Activated CD4-positive, alpha-beta memory T cell treated with anti-CD3 and anti-CD28 coated beads, Interleukin-2, amount 10 ng/mL, durations not matched to agents 7 days and 5 days (primary cell): Measurements from ENCODE around the gene RARS1. TPM values are rescaled to one million over a fixed set of nuclear protein-coding genes. Genes with fewer than 3 reads are reported as not detected.

Experiments
- CTCF ChIA-PET: fragments of 350-600 bp; sonication (Branson Sonifier 250); formaldehyde crosslinking; loops from one replicate; lab custom pipeline; 2021; ENCODE audit warnings: antibody characterized with exemption, inconsistent platforms; lab: Charles Lee
- POLR2A ChIA-PET: fragments of 350-600 bp; sonication (Branson Sonifier 250); formaldehyde crosslinking; loops from one replicate; lab custom pipeline; 2021; ENCODE audit warnings: antibody characterized with exemption; lab: Charles Lee
- DNase-seq: peaks from one replicate; pipeline ENCODE4 v3.0.0-alpha.2; 2020
- H3K27ac Mint-ChIP-seq: one replicate; pipeline ENCODE4 v1.8.0; 2021; ENCODE audit warnings: mild to moderate bottlenecking, mixed read lengths
- H3K27me3 Mint-ChIP-seq: one replicate; pipeline ENCODE4 v1.8.0; 2021; ENCODE audit warnings: mixed read lengths
- H3K36me3 Mint-ChIP-seq: one replicate; pipeline ENCODE4 v1.8.0; 2021; ENCODE audit warnings: low read depth, mixed read lengths
- H3K4me1 Mint-ChIP-seq: one replicate; pipeline ENCODE4 v1.8.0; 2021; ENCODE audit warnings: mixed read lengths
- H3K4me3 Mint-ChIP-seq: one replicate; pipeline ENCODE4 v1.8.0; 2021; ENCODE audit warnings: mild to moderate bottlenecking, mixed read lengths
- H3K9me3 Mint-ChIP-seq: one replicate; pipeline ENCODE4 v1.8.0; 2021; ENCODE audit warnings: mixed read lengths
- total RNA-seq, 2 experiments: library from RNA; stranded (reverse); gene quantifications; one replicate each; pipeline ENCODE4 v1.2.3, GENCODE V29; 2021

The RARS1 gene
- 10 to 100 TPM; 62.0 to 65.8 TPM for total RNA-seq

- H3K9me3 Mint-ChIP-seq: no peaks in the 10 kb centered on the region
- no peaks in the 10 kb centered on the region for H3K27me3 Mint-ChIP-seq
- peak within 1 kb of the TSS; percentile 82 for H3K27ac Mint-ChIP-seq
- POLR2A ChIA-PET: interaction anchor here (1.1 to 3.2 kb wide), 4 partner anchors 24 to 1152 kb away, joined by 3 to 15 read pairs (median 3); partner anchors contain the start of gene PANK3
- H3K4me1 Mint-ChIP-seq: peaks cover 41% of the 10 kb centered on the region
- peak within 1 kb of the TSS; percentile 98 for H3K4me3 Mint-ChIP-seq
- DNase-seq: peak; percentile 92
- peaks cover 25% of the 10 kb centered on the region for H3K36me3 Mint-ChIP-seq
- CTCF ChIA-PET: interaction anchor here (0.5 to 3.2 kb wide), 4 partner anchors 9 to 218 kb away, joined by 3 to 10 read pairs (median 4); no protein-coding TSS in a partner anchor
Observed at GRCh38 chr5:168486136-168486879, at the start of gene RARS1. RARS1 (plus strand) TSS chr5:168486471; CDS start chr5:168486499, 28 bp downstream.

GRCh38 chr5:168438349-168438748, 47.9 kb upstream of the RARS1 start:
- ChIA-PET CTCF (no interaction called here), POLR2A (no interaction called here)
- Mint-ChIP-seq H3K27ac (no peak overlapping the region), H3K27me3 (no peaks in the 10 kb centered on the region), H3K4me1 (no peaks in the 10 kb centered on the region), H3K4me3 (no peak overlapping the region), H3K36me3 (no peaks in the 10 kb centered on the region), H3K9me3 (no peaks in the 10 kb centered on the region)
- no peak for DNase-seq

GRCh38 chr5:168443533-168443932, 42.7 kb upstream of the RARS1 start:
- H3K27ac Mint-ChIP-seq: no peak overlapping the region
- no peak for DNase-seq
- H3K4me1 Mint-ChIP-seq: no peaks in the 10 kb centered on the region
- no peak overlapping the region for H3K4me3 Mint-ChIP-seq
- no peaks in the 10 kb centered on the region for H3K9me3 Mint-ChIP-seq
- ChIA-PET CTCF (no interaction called here), POLR2A (no interaction called here)
- no peaks in the 10 kb centered on the region for H3K36me3 Mint-ChIP-seq
- H3K27me3 Mint-ChIP-seq: peaks cover 2% of the 10 kb centered on the region

GRCh38 chr5:168443950-168444700, 42.1 kb upstream of the RARS1 start:
- peaks cover 2% of the 10 kb centered on the region for H3K27me3 Mint-ChIP-seq
- H3K4me3 Mint-ChIP-seq: no peak overlapping the region
- H3K4me1 Mint-ChIP-seq: no peaks in the 10 kb centered on the region
- no peak for DNase-seq
- POLR2A ChIA-PET: no interaction called here
- CTCF ChIA-PET: no interaction called here
- H3K27ac Mint-ChIP-seq: no peak overlapping the region
- H3K9me3 Mint-ChIP-seq: no peaks in the 10 kb centered on the region
- H3K36me3 Mint-ChIP-seq: no peaks in the 10 kb centered on the region

DNA sequence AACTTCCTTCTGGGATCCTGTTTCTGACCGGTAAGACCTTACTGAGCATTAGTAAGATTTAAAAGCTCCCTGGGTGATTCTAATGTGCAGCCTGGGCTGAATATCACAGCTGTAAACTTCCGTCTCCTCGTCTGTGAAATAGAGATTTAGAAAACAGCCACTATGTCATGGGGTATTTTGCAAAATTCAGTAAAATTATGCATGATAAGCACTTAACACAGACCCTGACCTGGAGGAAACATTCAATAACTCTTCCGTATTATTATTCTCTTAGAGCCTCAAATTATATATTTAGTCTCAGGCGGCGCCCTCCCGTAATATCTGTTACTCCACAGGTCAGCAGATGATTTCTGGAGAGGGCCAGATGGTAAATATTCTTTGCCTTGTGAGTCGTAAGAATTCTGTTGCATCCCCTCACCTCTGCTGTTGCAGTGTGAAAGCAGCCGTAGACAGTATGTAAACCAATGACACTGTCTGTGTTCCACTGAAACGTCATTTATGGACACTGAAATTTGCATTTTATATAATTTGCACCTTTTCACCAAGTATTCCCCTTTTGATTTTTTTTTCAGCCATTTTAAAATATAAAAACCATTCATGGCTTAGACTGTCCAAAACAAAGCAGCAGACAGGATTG, 39.2 kb upstream of the RARS1 start:
- Mint-ChIP-seq H3K4me1 (no peaks in the 10 kb centered on the region), H3K36me3 (no peaks in the 10 kb centered on the region), H3K9me3 (no peaks in the 10 kb centered on the region), H3K4me3 (no peak overlapping the region), H3K27ac (no peak overlapping the region), H3K27me3 (peaks cover 2% of the 10 kb centered on the region)
- ChIA-PET CTCF (no interaction called here), POLR2A (no interaction called here)
- no peak for DNase-seq

- Mint-ChIP-seq H3K36me3 (no peaks in the 10 kb centered on the region), H3K4me3 (no peak overlapping the region), H3K4me1 (no peaks in the 10 kb centered on the region), H3K27ac (no peak overlapping the region), H3K27me3 (peaks cover 2% of the 10 kb centered on the region), H3K9me3 (no peaks in the 10 kb centered on the region)
- no peak for DNase-seq
- ChIA-PET CTCF (no interaction called here), POLR2A (no interaction called here)
Observed at GRCh38 chr5:168447808-168448207, 38.5 kb upstream of the RARS1 start.

DNA sequence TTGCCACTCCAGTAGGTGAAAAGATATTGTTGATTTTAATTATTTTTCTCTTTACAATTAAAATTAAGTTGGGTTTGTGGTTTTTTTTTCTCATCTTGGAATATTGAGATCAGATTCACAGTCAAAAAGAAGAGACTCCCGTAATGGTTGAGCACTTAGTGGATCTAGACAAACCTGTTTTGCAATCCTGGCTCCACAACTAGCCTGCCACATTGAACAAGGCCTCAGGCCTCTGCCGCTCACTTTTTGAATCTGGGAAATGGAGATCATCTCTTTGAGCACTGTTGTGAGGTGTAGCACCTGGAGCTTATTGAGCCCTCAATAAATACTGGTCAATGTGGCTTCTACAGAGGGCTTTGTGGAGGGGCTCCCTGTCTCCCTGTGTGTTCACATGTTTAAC, 37.1 kb upstream of the RARS1 start:
- H3K4me1 Mint-ChIP-seq: no peaks in the 10 kb centered on the region
- peaks cover 2% of the 10 kb centered on the region for H3K27me3 Mint-ChIP-seq
- ChIA-PET POLR2A (no interaction called here), CTCF (interaction anchor here (0.6 kb wide), 1 partner anchor 11 kb away, joined by 4 read pairs; no protein-coding TSS in a partner anchor)
- H3K27ac Mint-ChIP-seq: no peak overlapping the region
- H3K9me3 Mint-ChIP-seq: no peaks in the 10 kb centered on the region
- no peaks in the 10 kb centered on the region for H3K36me3 Mint-ChIP-seq
- DNase-seq: no peak
- H3K4me3 Mint-ChIP-seq: no peak overlapping the region

- no peak for DNase-seq
- POLR2A ChIA-PET: no interaction called here
- no peaks in the 10 kb centered on the region for H3K9me3 Mint-ChIP-seq
Observed at GRCh38 chr5:168451565-168451964, 34.7 kb upstream of the RARS1 start.

GRCh38 chr5:168455201-168455600, 31.1 kb upstream of the RARS1 start:
- ChIA-PET CTCF (no interaction called here), POLR2A (no interaction called here)
- Mint-ChIP-seq H3K36me3 (no peaks in the 10 kb centered on the region), H3K4me1 (no peaks in the 10 kb centered on the region), H3K27me3 (no peaks in the 10 kb centered on the region), H3K9me3 (no peaks in the 10 kb centered on the region), H3K4me3 (no peak overlapping the region), H3K27ac (no peak overlapping the region)
- DNase-seq: no peak

More at GRCh38 chr5:168451565-168451964, 34.7 kb upstream of the RARS1 start:
- Mint-ChIP-seq H3K4me3 (no peak overlapping the region), H3K27me3 (peaks cover under 1% of the 10 kb centered on the region), H3K36me3 (no peaks in the 10 kb centered on the region), H3K4me1 (no peaks in the 10 kb centered on the region), H3K27ac (no peak overlapping the region)
- CTCF ChIA-PET: no interaction called here

GRCh38 chr5:168457542-168457941, 28.7 kb upstream of the RARS1 start:
- Mint-ChIP-seq H3K36me3 (no peaks in the 10 kb centered on the region), H3K27ac (no peak overlapping the region), H3K9me3 (no peaks in the 10 kb centered on the region), H3K27me3 (no peaks in the 10 kb centered on the region), H3K4me1 (no peaks in the 10 kb centered on the region), H3K4me3 (no peak overlapping the region)
- ChIA-PET POLR2A (no interaction called here), CTCF (interaction anchor here (0.6 kb wide), 1 partner anchor 594 kb away, joined by 3 read pairs; no protein-coding TSS in a partner anchor)
- no peak for DNase-seq

- no peak overlapping the region for H3K4me3 Mint-ChIP-seq
- H3K4me1 Mint-ChIP-seq: peaks cover 7% of the 10 kb centered on the region
- no peak overlapping the region for H3K27ac Mint-ChIP-seq
- no peak for DNase-seq
- H3K27me3 Mint-ChIP-seq: no peaks in the 10 kb centered on the region
- ChIA-PET CTCF (no interaction called here), POLR2A (no interaction called here)
- no peaks in the 10 kb centered on the region for H3K9me3 Mint-ChIP-seq
- H3K36me3 Mint-ChIP-seq: no peaks in the 10 kb centered on the region
Observed at GRCh38 chr5:168460606-168461005, 25.7 kb upstream of the RARS1 start.

DNA sequence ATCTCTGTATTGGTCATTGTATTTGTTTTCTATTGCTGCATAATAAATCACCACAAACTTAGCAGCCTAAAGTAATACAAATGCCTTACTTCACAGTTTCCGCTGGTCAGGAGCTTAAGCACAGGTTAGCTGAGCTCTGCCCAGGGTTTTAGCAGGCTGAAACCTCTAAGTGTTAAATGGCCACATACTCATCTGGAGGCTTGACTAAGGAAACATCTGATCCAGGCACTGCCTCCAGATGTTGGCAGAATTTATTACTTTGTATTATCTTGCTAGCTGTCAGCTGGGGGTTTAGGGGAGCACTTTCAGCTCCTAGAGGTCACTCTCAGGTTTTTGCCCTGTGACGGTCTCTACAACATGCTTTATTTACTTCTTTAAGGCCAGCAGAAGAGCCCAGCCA, 23.2 kb upstream of the RARS1 start:
- no peaks in the 10 kb centered on the region for H3K27me3 Mint-ChIP-seq
- no peaks in the 10 kb centered on the region for H3K9me3 Mint-ChIP-seq
- no peak overlapping the region for H3K27ac Mint-ChIP-seq
- ChIA-PET CTCF (no interaction called here), POLR2A (no interaction called here)
- peaks cover 7% of the 10 kb centered on the region for H3K4me1 Mint-ChIP-seq
- H3K4me3 Mint-ChIP-seq: no peak overlapping the region
- DNase-seq: no peak
- no peaks in the 10 kb centered on the region for H3K36me3 Mint-ChIP-seq

- no peaks in the 10 kb centered on the region for H3K27me3 Mint-ChIP-seq
Observed at GRCh38 chr5:168464214-168464613, 22.1 kb upstream of the RARS1 start.

More at GRCh38 chr5:168464214-168464613, 22.1 kb upstream of the RARS1 start:
- H3K4me3 Mint-ChIP-seq: no peak overlapping the region
- H3K4me1 Mint-ChIP-seq: peaks cover 7% of the 10 kb centered on the region
- H3K9me3 Mint-ChIP-seq: no peaks in the 10 kb centered on the region
- H3K27ac Mint-ChIP-seq: no peak overlapping the region
- no peaks in the 10 kb centered on the region for H3K36me3 Mint-ChIP-seq
- no peak for DNase-seq
- ChIA-PET POLR2A (no interaction called here), CTCF (no interaction called here)
